Loucy (cell line): ENCODE results near the gene TADA1.

Experiments
- EZH2phosphoT487 ChIP-seq: fragments of 200-600 bp; IDR thresholded peaks from 2 replicates; pipeline ENCODE4 v1.6.1; 2018; ENCODE audit warnings: antibody characterized with exemption, mild to moderate bottlenecking, moderate library complexity, borderline replicate concordance
- TF ChIP-seq, protein P1 (sequence below): fragments of 200-600 bp; sonication (generic); conservative IDR thresholded peaks from 2 replicates; pipeline ENCODE4 v1.5.1; 2014; ENCODE audit warnings: mild to moderate bottlenecking, antibody characterized with exemption, low read length

DNA sequence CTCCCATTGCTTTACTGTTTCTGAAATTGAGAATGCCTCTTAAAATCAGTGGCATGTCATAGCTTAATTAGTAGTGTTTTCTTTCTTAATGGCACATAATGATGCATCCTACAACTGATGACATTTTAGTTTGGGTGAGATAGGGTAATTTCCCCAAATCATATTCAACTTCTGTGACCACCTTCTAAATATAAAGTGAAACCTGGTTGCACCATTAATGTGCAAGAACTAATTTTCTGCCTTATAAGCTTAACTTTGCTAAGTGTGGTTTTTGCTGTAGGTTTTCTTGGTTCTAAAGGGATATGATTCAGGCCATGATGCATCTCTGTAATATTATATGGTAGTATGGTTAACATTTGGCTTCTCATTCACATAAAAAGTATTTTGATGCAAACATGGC, 27.9 kb downstream of the TADA1 start:
- TF ChIP-seq, protein P1, sequence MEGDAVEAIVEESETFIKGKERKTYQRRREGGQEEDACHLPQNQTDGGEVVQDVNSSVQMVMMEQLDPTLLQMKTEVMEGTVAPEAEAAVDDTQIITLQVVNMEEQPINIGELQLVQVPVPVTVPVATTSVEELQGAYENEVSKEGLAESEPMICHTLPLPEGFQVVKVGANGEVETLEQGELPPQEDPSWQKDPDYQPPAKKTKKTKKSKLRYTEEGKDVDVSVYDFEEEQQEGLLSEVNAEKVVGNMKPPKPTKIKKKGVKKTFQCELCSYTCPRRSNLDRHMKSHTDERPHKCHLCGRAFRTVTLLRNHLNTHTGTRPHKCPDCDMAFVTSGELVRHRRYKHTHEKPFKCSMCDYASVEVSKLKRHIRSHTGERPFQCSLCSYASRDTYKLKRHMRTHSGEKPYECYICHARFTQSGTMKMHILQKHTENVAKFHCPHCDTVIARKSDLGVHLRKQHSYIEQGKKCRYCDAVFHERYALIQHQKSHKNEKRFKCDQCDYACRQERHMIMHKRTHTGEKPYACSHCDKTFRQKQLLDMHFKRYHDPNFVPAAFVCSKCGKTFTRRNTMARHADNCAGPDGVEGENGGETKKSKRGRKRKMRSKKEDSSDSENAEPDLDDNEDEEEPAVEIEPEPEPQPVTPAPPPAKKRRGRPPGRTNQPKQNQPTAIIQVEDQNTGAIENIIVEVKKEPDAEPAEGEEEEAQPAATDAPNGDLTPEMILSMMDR = no peak
- no peak for TF ChIP-seq EZH2phosphoT487
